Sigmoid colon (tissue), 4 donors: ENCODE results near the gene PLEKHA7.

Experiments used
- EP300 ChIP-seq, 4 donors: sonication (generic); formaldehyde crosslinking; IDR thresholded peaks; one replicate each; pipeline ENCODE4 v1.6.1; 2017; ENCODE audit warnings: antibody characterized with exemption in 4 of 4
- POLR2A ChIP-seq, 2 donors: fragments of 450-650 bp; IDR thresholded peaks; one replicate each; pipeline ENCODE4 v1.6.1; 2016; ENCODE audit warnings: antibody characterized with exemption in 2 of 2, mild to moderate bottlenecking in 2 of 2, moderate library complexity in 2 of 2
- POLR2AphosphoS5 ChIP-seq, 4 donors: sonication (generic); formaldehyde crosslinking; IDR thresholded peaks; one replicate each; pipeline ENCODE4 v1.6.1; 2017; ENCODE audit warnings: antibody characterized with exemption in 4 of 4
- TF ChIP-seq, protein P1 (sequence below), 4 experiments: fragments of 450-650 bp in 3 of 4; fragments of 200-600 bp in 1 of 4; IDR thresholded peaks; one replicate each; pipeline ENCODE4 v1.5.1; 2016 to 2019; ENCODE audit warnings: antibody characterized with exemption in 4 of 4, mild to moderate bottlenecking in 3 of 4, moderate library complexity in 2 of 4

DNA sequence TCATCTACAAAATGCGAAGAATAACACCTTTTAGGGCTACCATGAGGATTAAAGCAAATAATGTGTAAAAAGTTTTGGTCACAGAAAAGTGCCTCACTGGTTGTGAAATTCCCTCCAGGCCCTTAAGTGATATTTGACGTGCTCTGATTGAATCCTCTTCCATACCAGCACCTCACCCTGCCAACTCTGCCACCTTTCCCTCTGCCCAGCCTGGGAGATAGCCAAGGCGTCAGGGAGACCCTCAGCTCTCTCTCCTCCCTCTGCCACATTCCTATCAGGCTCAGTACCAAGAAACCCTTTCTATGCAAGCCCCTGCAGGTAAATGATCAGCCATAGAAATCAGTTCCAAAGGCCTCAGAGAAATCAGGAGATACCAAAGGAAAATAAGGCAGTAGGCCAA lies 21.4 kb downstream of the PLEKHA7 start:
- TF ChIP-seq EP300 (IDR thresholded peaks at IDR 0.05) (no peak), POLR2A (IDR thresholded peaks at IDR 0.05) (no peak), POLR2AphosphoS5 (IDR thresholded peaks at IDR 0.05) (no peak)
- TF ChIP-seq, protein P1, sequence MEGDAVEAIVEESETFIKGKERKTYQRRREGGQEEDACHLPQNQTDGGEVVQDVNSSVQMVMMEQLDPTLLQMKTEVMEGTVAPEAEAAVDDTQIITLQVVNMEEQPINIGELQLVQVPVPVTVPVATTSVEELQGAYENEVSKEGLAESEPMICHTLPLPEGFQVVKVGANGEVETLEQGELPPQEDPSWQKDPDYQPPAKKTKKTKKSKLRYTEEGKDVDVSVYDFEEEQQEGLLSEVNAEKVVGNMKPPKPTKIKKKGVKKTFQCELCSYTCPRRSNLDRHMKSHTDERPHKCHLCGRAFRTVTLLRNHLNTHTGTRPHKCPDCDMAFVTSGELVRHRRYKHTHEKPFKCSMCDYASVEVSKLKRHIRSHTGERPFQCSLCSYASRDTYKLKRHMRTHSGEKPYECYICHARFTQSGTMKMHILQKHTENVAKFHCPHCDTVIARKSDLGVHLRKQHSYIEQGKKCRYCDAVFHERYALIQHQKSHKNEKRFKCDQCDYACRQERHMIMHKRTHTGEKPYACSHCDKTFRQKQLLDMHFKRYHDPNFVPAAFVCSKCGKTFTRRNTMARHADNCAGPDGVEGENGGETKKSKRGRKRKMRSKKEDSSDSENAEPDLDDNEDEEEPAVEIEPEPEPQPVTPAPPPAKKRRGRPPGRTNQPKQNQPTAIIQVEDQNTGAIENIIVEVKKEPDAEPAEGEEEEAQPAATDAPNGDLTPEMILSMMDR (IDR thresholded peaks at IDR 0.05), result no peak
